H1 (cell line): ENCODE data around the gene APOL2. TPM values are rescaled to one million over a fixed set of nuclear protein-coding genes. Genes with fewer than 3 reads are reported as not detected.
"Not testable (repeated sequence)": the region's sequence is repeated elsewhere in the genome, so short reads cannot be mapped to it uniquely, and the experiment has no call there.

ENCODE experiments used
- CTCF ChIA-PET: fragments of 300-600 bp; sonication (Branson Sonifier 250); formaldehyde crosslinking; loops from one replicate; lab custom pipeline; 2021; ENCODE audit not compliant: partially characterized antibody; lab: Charles Lee
- POLR2A ChIA-PET: fragments of 300-600 bp; sonication (Branson Sonifier 250); formaldehyde crosslinking; loops from one replicate; lab custom pipeline; 2021; ENCODE audit warnings: inconsistent platforms; ENCODE audit not compliant: partially characterized antibody; lab: Charles Lee
- DNase-seq, 2 experiments: peaks; one replicate each; pipeline versions ENCODE4 v3.0.0 to v3.0.0-alpha.2; 2010 to 2022; ENCODE audit warnings: low spot score in 2 of 2, low read depth in 1 of 2, mixed read lengths in 1 of 2
- FAIRE-seq: peaks from 2 replicates; lab custom pipeline; 2011; peaks lifted over from hg19 to GRCh38; lab: Jason Lieb, UNC
- H2AFZ ChIP-seq: 2 replicates; pipeline ENCODE4 v1.8.1; 2012; ENCODE audit warnings: low read length, inconsistent platforms
- H2AK5ac ChIP-seq: 2 replicates; pipeline ENCODE4 v1.6.1; 2013; ENCODE audit warnings: low read depth, low read length
- H2BK120ac ChIP-seq: replicated peaks from 2 replicates; pipeline ENCODE3; 2013; ENCODE audit warnings: low read depth, low read length, inconsistent platforms
- H2BK12ac ChIP-seq: 2 replicates; pipeline ENCODE4 v1.6.1; 2013; ENCODE audit warnings: low read depth, low read length
- H2BK15ac ChIP-seq: 2 replicates; pipeline ENCODE4 v1.6.1; 2013; ENCODE audit warnings: low read length
- H2BK20ac ChIP-seq: 2 replicates; pipeline ENCODE4 v1.6.1; 2013; ENCODE audit warnings: low read length
- H2BK5ac ChIP-seq: 2 replicates; pipeline ENCODE4 v1.6.1; 2013; ENCODE audit warnings: low read depth, low read length
- H3K14ac ChIP-seq: 2 replicates; pipeline ENCODE4 v1.6.1; 2013; ENCODE audit warnings: inconsistent platforms; ENCODE audit not compliant: insufficient read length
- H3K18ac ChIP-seq: 2 replicates; pipeline ENCODE4 v1.6.1; 2013; ENCODE audit warnings: low read length; ENCODE audit errors: extremely low read depth
- H3K23ac ChIP-seq: 2 replicates; pipeline ENCODE4 v1.6.1; 2013; ENCODE audit warnings: inconsistent platforms; ENCODE audit not compliant: insufficient read length
- H3K23me2 ChIP-seq: 2 replicates; pipeline ENCODE4 v1.6.1; 2013; ENCODE audit warnings: low read depth, low read length
- H3K27ac ChIP-seq: 2 replicates; pipeline ENCODE4 v1.6.1; 2011; ENCODE audit warnings: low read depth, low read length, inconsistent platforms
- H3K27me3 ChIP-seq, 4 experiments: replicated peaks in 1 of 4; 1 replicate in 1 of 4; 2 replicates in 3 of 4; pipeline versions ENCODE4 v1.6.1 to v1.8.1; 2011 to 2013; ENCODE audit warnings: low read length in 3 of 4, mild to moderate bottlenecking in 3 of 4, inconsistent platforms in 2 of 4, mixed read lengths in 2 of 4, moderate library complexity in 1 of 4; ENCODE audit not compliant: control insufficient read depth in 3 of 4, insufficient read depth in 3 of 4; ENCODE audit errors: extremely low read depth in 1 of 4
- H3K36me3 ChIP-seq, 4 experiments: 2 replicates each; pipeline versions ENCODE4 v1.6.1 to v1.8.1; 2011 to 2013; ENCODE audit warnings: mild to moderate bottlenecking in 4 of 4, low read length in 3 of 4, moderate library complexity in 2 of 4, control low read depth in 1 of 4, inconsistent platforms in 1 of 4; ENCODE audit not compliant: insufficient read depth in 4 of 4, control insufficient read depth in 2 of 4
- H3K4ac ChIP-seq: replicated peaks from 2 replicates; pipeline ENCODE3; 2013; ENCODE audit warnings: low read length, low read depth, mixed read lengths, inconsistent platforms; ENCODE audit not compliant: insufficient read length
- H3K4me1 ChIP-seq, 4 experiments: replicated peaks in 1 of 4; 1 replicate in 1 of 4; 2 replicates in 3 of 4; pipeline versions ENCODE4 v1.6.1 to v1.8.1; 2011 to 2013; ENCODE audit warnings: low read length in 3 of 4, inconsistent platforms in 2 of 4, mixed read lengths in 1 of 4; ENCODE audit not compliant: insufficient read depth in 4 of 4, control insufficient read depth in 3 of 4
- H3K4me2 ChIP-seq, 2 experiments: 2 replicates each; pipeline versions ENCODE4 v1.6.1 to v1.8.1; 2011 to 2013; ENCODE audit warnings: low read depth in 2 of 2, low read length in 2 of 2, control low read depth in 1 of 2, inconsistent platforms in 1 of 2, mild to moderate bottlenecking in 1 of 2; ENCODE audit not compliant: insufficient read depth in 1 of 2
- H3K4me3 ChIP-seq, 4 experiments: fragments of 200-600, 300-600 bp in 1 of 4; sonication (generic), shearing (Covaris generic), sonication (Bioruptor Twin) in 1 of 4; 2 replicates each; pipeline versions ENCODE4 v1.5.1 to v1.8.1; 2011 to 2016; ENCODE audit warnings: low read length in 4 of 4, low read depth in 3 of 4, control low read depth in 2 of 4, inconsistent platforms in 2 of 4, mild to moderate bottlenecking in 2 of 4, mixed read lengths in 1 of 4, moderate library complexity in 1 of 4; ENCODE audit not compliant: insufficient read depth in 2 of 4; ENCODE audit errors: extremely low read depth in 1 of 4
- H3K56ac ChIP-seq: replicated peaks from 2 replicates; pipeline ENCODE3; 2013; ENCODE audit warnings: low read depth, mild to moderate bottlenecking, mixed read lengths, low read length, inconsistent platforms; ENCODE audit not compliant: insufficient read length
- H3K79me1 ChIP-seq: 2 replicates; pipeline ENCODE4 v1.6.1; 2013; ENCODE audit warnings: low read depth, low read length, control low read depth
- H3K79me2 ChIP-seq, 2 experiments: 2 replicates each; pipeline versions ENCODE4 v1.6.1 to v1.8.1; 2012 to 2013; ENCODE audit warnings: low read length in 2 of 2, mild to moderate bottlenecking in 2 of 2, inconsistent platforms in 1 of 2; ENCODE audit not compliant: insufficient read depth in 2 of 2, control insufficient read depth in 1 of 2
- H3K9ac ChIP-seq, 4 experiments: replicated peaks in 1 of 4; 1 replicate in 1 of 4; 2 replicates in 3 of 4; pipeline versions ENCODE4 v1.6.1 to v1.8.1; 2011 to 2013; ENCODE audit warnings: low read depth in 3 of 4, low read length in 3 of 4, control low read depth in 2 of 4, mild to moderate bottlenecking in 2 of 4, moderate library complexity in 2 of 4, inconsistent platforms in 1 of 4; ENCODE audit errors: extremely low read depth in 1 of 4
- H3K9me3 ChIP-seq, 2 experiments: 2 replicates each; pipeline versions ENCODE4 v1.6.1 to v1.8.1; 2012 to 2013; ENCODE audit warnings: mild to moderate bottlenecking in 2 of 2, moderate library complexity in 2 of 2, control low read depth in 1 of 2, inconsistent platforms in 1 of 2, low read depth in 1 of 2, low read length in 1 of 2, mixed read lengths in 1 of 2; ENCODE audit not compliant: insufficient read depth in 2 of 2
- H4K20me1 ChIP-seq, 2 experiments: replicated peaks in 1 of 2; 2 replicates each; pipeline versions ENCODE3 to v1.8.1; 2011 to 2013; ENCODE audit warnings: inconsistent platforms in 2 of 2, low read length in 2 of 2, mild to moderate bottlenecking in 1 of 2; ENCODE audit not compliant: insufficient read depth in 2 of 2, control insufficient read depth in 1 of 2
- H4K5ac ChIP-seq: 2 replicates; pipeline ENCODE4 v1.6.1; 2013; ENCODE audit warnings: low read length, low read depth, mixed read lengths, inconsistent platforms; ENCODE audit not compliant: insufficient read length
- H4K8ac ChIP-seq: 2 replicates; pipeline ENCODE4 v1.8.0; 2013; ENCODE audit warnings: mild to moderate bottlenecking, moderate library complexity, low read length, inconsistent platforms; ENCODE audit not compliant: insufficient read depth; ENCODE audit errors: extremely low read depth
- H4K91ac ChIP-seq: replicated peaks from 2 replicates; pipeline ENCODE3; 2013; ENCODE audit warnings: low read length, mixed read lengths, inconsistent platforms; ENCODE audit not compliant: insufficient read length
- WGBS, 2 experiments: shearing (Covaris generic) in 1 of 2; methylation state at CpG; one replicate each; pipeline versions ENCODE4 v1.1.6 to v1.1.7; 2013 to 2015; ENCODE audit warnings: low lambda C conversion rate in 2 of 2, mixed read lengths in 2 of 2, inconsistent platforms in 1 of 2, low coverage in 1 of 2, missing lambda C conversion rate in 1 of 2; ENCODE audit not compliant: insufficient replicate concordance in 2 of 2, insufficient coverage in 1 of 2, insufficient read length in 1 of 2; ENCODE audit errors: extremely low coverage in 1 of 2, missing lambda C conversion rate in 1 of 2; 5-methylcytosine and 5-hydroxymethylcytosine counted together
- polyA plus RNA-seq, 7 experiments: library from polyadenylated mRNA; depleted of rRNA in 3 of 7; stranded (reverse) in 5 of 7; unstranded in 2 of 7; fragments of >200 nt in 5 of 7; fragments of 200-250 nt in 2 of 7; gene quantifications; 1 replicate in 5 of 7; 2 replicates in 1 of 7; 4 replicates in 1 of 7; pipeline versions ENCODE4 v1.2.1 to v1.2.3, GENCODE V29; 2011 to 2013; ENCODE audit warnings: missing spikeins in 2 of 7, mixed read lengths in 2 of 7
- total RNA-seq: library from RNA; stranded (reverse); fragmentation: NEBNext Ultra II Directional; extraction: Animal tissue kit (Norgen Biotek cat#: 25700); gene quantifications from 2 replicates; pipeline ENCODE4 v1.2.1, GENCODE V29; 2021

Gene APOL2
- total and polyA plus RNA-seq, 2 of the 8 experiments (the other 6 are each of a cell fraction or from before 2014, with no cell fraction given): 8.1 to 11.0 TPM

GRCh38 chr22:36229649-36230048, 9.7 kb downstream of the APOL2 start:
- H2AFZ ChIP-seq, FAIRE-seq, H3K27ac ChIP-seq, H4K5ac ChIP-seq, H2BK15ac ChIP-seq, H2BK5ac ChIP-seq, H4K91ac ChIP-seq, H3K9me3 ChIP-seq, H2BK12ac ChIP-seq, H3K4me3 ChIP-seq, POLR2A ChIA-PET, H3K4me2 ChIP-seq, H2BK20ac ChIP-seq, H3K18ac ChIP-seq, H2AK5ac ChIP-seq, H4K20me1 ChIP-seq, H3K79me2 ChIP-seq, H3K23ac ChIP-seq, DNase-seq, H3K27me3 ChIP-seq, H3K23me2 ChIP-seq, H3K79me1 ChIP-seq, H3K36me3 ChIP-seq, H4K8ac ChIP-seq, H3K9ac ChIP-seq, H3K4ac ChIP-seq, H3K4me1 ChIP-seq, H3K56ac ChIP-seq, H3K14ac ChIP-seq, H2BK120ac ChIP-seq: not testable (repeated sequence)
- 46% methylated on average over 2 of the region's 3 CpGs; no CpG with 5 or more reads in 1 of the 2 experiments for WGBS, 2 experiments
- CTCF ChIA-PET: interaction anchor here (2.8 kb wide), 1 partner anchor 10 kb away, joined by 25 read pairs; the partner anchor contains the start of gene APOL2
